ENCODE results near the gene ATP5F1E. TPM values are rescaled to one million over a fixed set of nuclear protein-coding genes. Genes with fewer than 3 reads are reported as not detected.

Gene ATP5F1E
- total and polyA plus RNA-seq, 10 of the 15 experiments (the other 5 are each of a cell fraction or from before 2014, with no cell fraction given): 49.0 to 407 (median 117) TPM

- TF ChIP-seq IKZF1 (conservative IDR thresholded peaks at IDR 0.05) (peak; percentile 99), MTA3 (IDR thresholded peaks at IDR 0.05; ENCODE audit: borderline replicate concordance, low read length) (peak; percentile 86; the same call in 1 of the 2 replicates), JUND (IDR thresholded peaks at IDR 0.05; ENCODE audit: low read depth, low read length) (peak; percentile 81), BACH1 (IDR thresholded peaks at IDR 0.05; ENCODE audit: borderline replicate concordance) (no peak; the same call in none of the 2 replicates), PML (IDR thresholded peaks at IDR 0.05; ENCODE audit: low read length) (peak; percentile 76; the same call in 1 of the 2 replicates), RELA (IDR thresholded peaks at IDR 0.05; ENCODE audit: borderline replicate concordance, partially characterized antibody) (no peak), RUNX3 (IDR thresholded peaks at IDR 0.05; ENCODE audit: low read length) (peak; percentile 96), KAT2A (conservative IDR thresholded peaks at IDR 0.05; ENCODE audit: control insufficient read depth, low read depth, low read length) (no peak), POU2F2 (IDR thresholded peaks at IDR 0.05; ENCODE audit: borderline replicate concordance, low read depth, low read length) (peak; percentile 90), MLLT1 (IDR thresholded peaks at IDR 0.05) (peak; percentile 76), HDGF (IDR thresholded peaks at IDR 0.05) (peak; percentile 74), RAD21 (IDR thresholded peaks at IDR 0.05; ENCODE audit: insufficient read depth, low read depth, low read length) (0 out of 2 replicates have a peak, but pooled peaks have one; percentile 2), ZNF217 (IDR thresholded peaks at IDR 0.05) (peak; percentile 66), FOS (IDR thresholded peaks at IDR 0.05; ENCODE audit: borderline replicate concordance, extremely low read depth, insufficient read length) (no peak), E4F1 (IDR thresholded peaks at IDR 0.05; ENCODE audit: borderline replicate concordance, partially characterized antibody) (peak; percentile 43), HCFC1 (IDR thresholded peaks at IDR 0.05; ENCODE audit: low read length) (no peak; the same call in 1 of the 2 replicates), PBX3 (IDR thresholded peaks at IDR 0.05; ENCODE audit: insufficient replicate concordance, low read depth, low read length) (peak; percentile 76), TBL1XR1 (IDR thresholded peaks at IDR 0.05; ENCODE audit: low read depth, low read length) (peak; percentile 94), ZBED1 (IDR thresholded peaks at IDR 0.05; ENCODE audit: borderline replicate concordance) (peak; percentile 86)
- TF ChIP-seq, protein P1, sequence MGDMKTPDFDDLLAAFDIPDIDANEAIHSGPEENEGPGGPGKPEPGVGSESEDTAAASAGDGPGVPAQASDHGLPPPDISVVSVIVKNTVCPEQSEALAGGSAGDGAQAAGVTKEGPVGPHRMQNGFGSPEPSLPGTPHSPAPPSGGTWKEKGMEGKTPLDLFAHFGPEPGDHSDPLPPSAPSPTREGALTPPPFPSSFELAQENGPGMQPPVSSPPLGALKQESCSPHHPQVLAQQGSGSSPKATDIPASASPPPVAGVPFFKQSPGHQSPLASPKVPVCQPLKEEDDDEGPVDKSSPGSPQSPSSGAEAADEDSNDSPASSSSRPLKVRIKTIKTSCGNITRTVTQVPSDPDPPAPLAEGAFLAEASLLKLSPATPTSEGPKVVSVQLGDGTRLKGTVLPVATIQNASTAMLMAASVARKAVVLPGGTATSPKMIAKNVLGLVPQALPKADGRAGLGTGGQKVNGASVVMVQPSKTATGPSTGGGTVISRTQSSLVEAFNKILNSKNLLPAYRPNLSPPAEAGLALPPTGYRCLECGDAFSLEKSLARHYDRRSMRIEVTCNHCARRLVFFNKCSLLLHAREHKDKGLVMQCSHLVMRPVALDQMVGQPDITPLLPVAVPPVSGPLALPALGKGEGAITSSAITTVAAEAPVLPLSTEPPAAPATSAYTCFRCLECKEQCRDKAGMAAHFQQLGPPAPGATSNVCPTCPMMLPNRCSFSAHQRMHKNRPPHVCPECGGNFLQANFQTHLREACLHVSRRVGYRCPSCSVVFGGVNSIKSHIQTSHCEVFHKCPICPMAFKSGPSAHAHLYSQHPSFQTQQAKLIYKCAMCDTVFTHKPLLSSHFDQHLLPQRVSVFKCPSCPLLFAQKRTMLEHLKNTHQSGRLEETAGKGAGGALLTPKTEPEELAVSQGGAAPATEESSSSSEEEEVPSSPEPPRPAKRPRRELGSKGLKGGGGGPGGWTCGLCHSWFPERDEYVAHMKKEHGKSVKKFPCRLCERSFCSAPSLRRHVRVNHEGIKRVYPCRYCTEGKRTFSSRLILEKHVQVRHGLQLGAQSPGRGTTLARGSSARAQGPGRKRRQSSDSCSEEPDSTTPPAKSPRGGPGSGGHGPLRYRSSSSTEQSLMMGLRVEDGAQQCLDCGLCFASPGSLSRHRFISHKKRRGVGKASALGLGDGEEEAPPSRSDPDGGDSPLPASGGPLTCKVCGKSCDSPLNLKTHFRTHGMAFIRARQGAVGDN (IDR thresholded peaks at IDR 0.05): peak; percentile 40
Observed at GRCh38 chr20:59007665-59008511, 24.2 kb downstream of the ATP5F1E start (continued).

Data from GM12878 (cell line).